NB4 (cell line): ENCODE data around the gene TMC6.

Experiments used
- DNase-seq: peaks from one replicate; pipeline ENCODE4 v3.0.0; 2010; ENCODE audit warnings: low read depth
- H3K4me3 ChIP-seq: one replicate; pipeline ENCODE4 v1.5.1; 2011; ENCODE audit warnings: mild to moderate bottlenecking, low read depth, low read length, moderate library complexity
- CTCF ChIP-seq: IDR thresholded peaks from one replicate; pipeline ENCODE4 v1.5.1; 2012; ENCODE audit warnings: low read depth, low read length
- MAX ChIP-seq: IDR thresholded peaks from 2 replicates; pipeline ENCODE4 v1.6.1; 2011; ENCODE audit warnings: low read depth, low read length
- MYC ChIP-seq: IDR thresholded peaks from 2 replicates; pipeline ENCODE4 v1.6.1; 2011; ENCODE audit warnings: low read depth, low read length
- POLR2A ChIP-seq: IDR thresholded peaks from 2 replicates; pipeline ENCODE4 v1.6.1; 2011; ENCODE audit warnings: mild to moderate bottlenecking; ENCODE audit not compliant: insufficient read length; ENCODE audit errors: extremely low read depth

Gene TMC6

GRCh38 chr17:78168242-78168902, 39.8 kb upstream of the TMC6 start, which contains the start of gene SYNGR2:
Gene SYNGR2 (plus strand): TSS chr17:78168581. CDS start chr17:78168617, 36 bp downstream.
- no peak for TF ChIP-seq CTCF
- no peak for TF ChIP-seq MAX
- peak; percentile 78 for TF ChIP-seq POLR2A
- TF ChIP-seq MYC = peak; percentile 37; the same call in 1 of the 2 replicates
- peak; percentile 85 for DNase-seq
- peak within 1 kb of the TSS; percentile 53 for H3K4me3 ChIP-seq

GRCh38 chr17:78166416-78166815, 37.9 kb upstream of the TMC6 start:
- DNase-seq = no peak
- TF ChIP-seq POLR2A (no peak), MYC (no peak), CTCF (no peak), MAX (no peak)

GRCh38 chr17:78164748-78165607, 36.4 kb upstream of the TMC6 start:
- TF ChIP-seq CTCF (no peak), MAX (no peak), POLR2A (no peak), MYC (no peak)
- no peak for DNase-seq
- no peak overlapping the region for H3K4me3 ChIP-seq

More at GRCh38 chr17:78166416-78166815, 37.9 kb upstream of the TMC6 start:
- no peak overlapping the region for H3K4me3 ChIP-seq

- no peak for DNase-seq
- no peak for TF ChIP-seq POLR2A
- TF ChIP-seq MAX = no peak
- no peak for TF ChIP-seq CTCF
- TF ChIP-seq MYC = no peak
- H3K4me3 ChIP-seq = no peak overlapping the region
These were observed 35.6 kb upstream of the TMC6 start for GRCh38 chr17:78163881-78164747.

GRCh38 chr17:78159575-78160158, 31.1 kb upstream of the TMC6 start:
- H3K4me3 ChIP-seq = no peak overlapping the region
- TF ChIP-seq POLR2A = no peak
- TF ChIP-seq CTCF = no peak
- no peak for TF ChIP-seq MYC
- no peak for TF ChIP-seq MAX
- peak; percentile 46 for DNase-seq
